B cell (primary cell): ENCODE results near the gene ACOXL. TPM values are rescaled to one million over a fixed set of nuclear protein-coding genes. Genes with fewer than 3 reads are reported as not detected.

ENCODE experiments used
- ATAC-seq: fragments of 200-7000 bp; cut with Tn5 transposase; one replicate; pipeline ENCODE4 v1.10.0; 2021; ENCODE audit warnings: low read depth, mild to moderate bottlenecking, moderate number of reproducible peaks, moderate library complexity
- CTCF ChIA-PET: fragments of 350-600 bp; sonication (Branson Sonifier 250); formaldehyde crosslinking; loops from one replicate; lab custom pipeline; 2021; ENCODE audit warnings: antibody characterized with exemption, inconsistent platforms; lab: Charles Lee
- POLR2A ChIA-PET: fragments of 350-600 bp; sonication (Branson Sonifier 250); formaldehyde crosslinking; loops from one replicate; lab custom pipeline; 2021; ENCODE audit warnings: antibody characterized with exemption; lab: Charles Lee
- DNase-seq: peaks from one replicate; pipeline ENCODE4 v3.0.0; 2013
- H2AFZ ChIP-seq: 2 replicates; pipeline ENCODE4 v1.6.1; 2012; ENCODE audit warnings: mild to moderate bottlenecking, low read depth, low read length; ENCODE audit not compliant: insufficient read depth, poor library complexity, severe bottlenecking
- H3K27ac ChIP-seq, 2 donors: 1 replicate in 1 of 2; 2 replicates in 1 of 2; pipeline ENCODE4 v1.5.1; 2012 to 2013; ENCODE audit warnings: low read length in 2 of 2, mild to moderate bottlenecking in 2 of 2, moderate library complexity in 1 of 2
- H3K27me3 ChIP-seq, 4 experiments: fragments of 200-600 bp in 1 of 4; sonication (generic) in 1 of 4; replicated peaks in 1 of 4; 1 replicate in 2 of 4; 2 replicates in 2 of 4; pipeline versions ENCODE4 v1.6.1 to v1.7.0; 2013 to 2016; ENCODE audit warnings: low read length in 3 of 4, mild to moderate bottlenecking in 2 of 4, mixed read lengths in 1 of 4, moderate library complexity in 1 of 4; ENCODE audit not compliant: insufficient read depth in 4 of 4, control insufficient read depth in 3 of 4; ENCODE audit errors: control extremely low read depth in 1 of 4
- H3K36me3 ChIP-seq, 2 experiments: replicated peaks in 1 of 2; 1 replicate in 1 of 2; 2 replicates in 1 of 2; pipeline versions ENCODE4 v1.6.1 to v1.7.1; 2013; ENCODE audit warnings: low read length in 1 of 2; ENCODE audit not compliant: insufficient read depth in 2 of 2, control insufficient read depth in 1 of 2; ENCODE audit errors: control extremely low read depth in 1 of 2, extremely low read depth in 1 of 2
- H3K4me1 ChIP-seq, 2 donors: fragments of 200-600 bp in 1 of 2; sonication (generic) in 1 of 2; 1 replicate in 1 of 2; 2 replicates in 1 of 2; pipeline versions ENCODE4 v1.5.1 to v1.6.1; 2013 to 2017; ENCODE audit warnings: low read length in 2 of 2; ENCODE audit not compliant: control insufficient read depth in 2 of 2, insufficient read depth in 2 of 2
- H3K4me2 ChIP-seq: replicated peaks from 2 replicates; pipeline ENCODE3; 2012; ENCODE audit warnings: mild to moderate bottlenecking, low read depth, low read length; ENCODE audit not compliant: poor library complexity, severe bottlenecking
- H3K4me3 ChIP-seq, 5 experiments: fragments of 200-600 bp in 1 of 5; sonication (generic) in 1 of 5; 1 replicate in 3 of 5; 2 replicates in 2 of 5; pipeline versions ENCODE4 v1.5.1 to v1.7.0; 2011 to 2016; ENCODE audit warnings: low read length in 4 of 5, mild to moderate bottlenecking in 4 of 5, low read depth in 2 of 5, control low read depth in 1 of 5, moderate library complexity in 1 of 5; ENCODE audit not compliant: insufficient read depth in 1 of 5; ENCODE audit errors: control extremely low read depth in 1 of 5, extremely low read depth in 1 of 5
- H3K79me2 ChIP-seq: fragments of 200-600 bp; sonication (generic); one replicate; pipeline ENCODE4 v1.6.0; 2016; ENCODE audit warnings: low read length; ENCODE audit not compliant: control insufficient read depth, insufficient read depth
- H3K9ac ChIP-seq: fragments of 200-600 bp; sonication (generic); 2 replicates; pipeline ENCODE4 v1.6.1; 2017; ENCODE audit warnings: mild to moderate bottlenecking, low read length, moderate library complexity
- H3K9me3 ChIP-seq, 3 donors: one replicate each; pipeline versions ENCODE4 v1.6.1 to v1.7.1; 2013; ENCODE audit warnings: low read length in 2 of 3; ENCODE audit not compliant: control insufficient read depth in 2 of 3, insufficient read depth in 1 of 3; ENCODE audit errors: control extremely low read depth in 1 of 3
- H4K20me1 ChIP-seq: 2 replicates; pipeline ENCODE4 v1.6.0; 2012; ENCODE audit warnings: mild to moderate bottlenecking, low read length; ENCODE audit not compliant: insufficient read depth, control insufficient read depth, poor library complexity, severe bottlenecking
- H3K27ac Mint-ChIP-seq: one replicate; pipeline ENCODE4 v1.8.0; 2021; ENCODE audit warnings: mixed read lengths
- H3K27me3 Mint-ChIP-seq: one replicate; pipeline ENCODE4 v1.8.0; 2021; ENCODE audit warnings: mixed read lengths
- H3K4me1 Mint-ChIP-seq: one replicate; pipeline ENCODE4 v1.8.0; 2021; ENCODE audit warnings: mixed read lengths
- H3K4me3 Mint-ChIP-seq: one replicate; pipeline ENCODE4 v1.8.0; 2021; ENCODE audit warnings: mixed read lengths
- H3K9me3 Mint-ChIP-seq: one replicate; pipeline ENCODE4 v1.8.0; 2022; ENCODE audit warnings: mixed read lengths; ENCODE audit not compliant: insufficient read depth
- CTCF ChIP-seq: fragments of 200-600 bp; IDR thresholded peaks from one replicate; pipeline ENCODE4 v1.8.0; 2022; ENCODE audit warnings: antibody characterized with exemption, mild to moderate bottlenecking
- EZH2 ChIP-seq: IDR thresholded peaks from 2 replicates; pipeline ENCODE4 v1.6.1; 2012; ENCODE audit warnings: borderline replicate concordance, low read depth, mild to moderate bottlenecking, moderate library complexity, low read length; ENCODE audit not compliant: insufficient read depth, poor library complexity, severe bottlenecking
- WGBS: methylation state at CpG from one replicate; pipeline ENCODE4 v1.1.5; 2013; ENCODE audit warnings: missing lambda C conversion rate; ENCODE audit not compliant: insufficient coverage; 5-methylcytosine and 5-hydroxymethylcytosine counted together
- intact Hi-C: fragments of 100-400 bp; cut with micrococcal nuclease; formaldehyde crosslinking; loops from one replicate; pipeline ENCODE4 v1.10.0; 2022
- polyA plus RNA-seq: library from polyadenylated mRNA; depleted of rRNA; stranded (reverse); fragments of >200 nt; gene quantifications from 2 replicates; pipeline ENCODE4 v1.2.3, GENCODE V29; 2012
- total RNA-seq, 2 donors: library from RNA; stranded (reverse); fragments of 120-200 nt in 1 of 2; gene quantifications; 1 replicate in 1 of 2; 2 replicates in 1 of 2; pipeline versions ENCODE4 v1.2.3 to v1.2.4, GENCODE V29; 2013 to 2022

Gene ACOXL
- total and polyA plus RNA-seq, 2 donors (not counting 1 experiment from before 2014, with no cell fraction given), result 0.06 TPM; not detected in 1

DNA sequence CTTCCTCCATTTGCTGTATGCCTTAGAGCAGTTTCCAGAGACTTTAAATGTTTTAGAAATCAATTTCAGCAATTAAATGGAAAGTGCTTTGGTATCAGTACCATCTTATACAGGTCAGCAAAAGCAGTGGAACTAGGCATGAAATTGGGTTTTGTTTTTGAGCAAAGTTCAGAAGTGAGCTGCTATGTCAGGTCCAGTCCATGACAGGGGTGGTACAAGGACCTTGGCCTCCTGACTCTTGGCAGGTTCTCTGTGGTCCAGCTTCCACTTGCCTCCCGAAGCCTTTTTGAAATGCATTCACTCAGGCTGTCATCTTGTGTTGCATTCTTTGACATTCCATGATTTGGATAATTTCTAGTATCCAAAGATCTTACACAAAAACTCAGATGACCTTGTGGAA lies 159.3 kb downstream of the ACOXL start:
- H3K4me1 Mint-ChIP-seq, result no peaks in the 10 kb centered on the region
- Histone ChIP-seq H4K20me1 (no peaks in the 10 kb centered on the region), H3K4me3 (no peak overlapping the region), H3K27ac (no peak overlapping the region), H2AFZ (no peak overlapping the region), H3K4me2 (no peak overlapping the region), H3K27me3 (peaks cover 0 to 11% (median 1%) of the 10 kb centered on the region in 4 experiments), H3K4me1 (no peaks in the 10 kb centered on the region), H3K79me2 (no peaks in the 10 kb centered on the region), H3K36me3 (no peaks in the 10 kb centered on the region), H3K9me3 (peaks cover 0 to 3% (median 1%) of the 10 kb centered on the region in 3 donors), H3K9ac (no peak overlapping the region)
- TF ChIP-seq CTCF (no peak), EZH2 (no peak)
- intact Hi-C loops, result no loop called here
- peaks cover 32% of the 10 kb centered on the region for H3K27me3 Mint-ChIP-seq
- whole genome bisulfite sequencing, result no CpG with 5 or more reads among the region's 1 CpG
- POLR2A ChIA-PET, result no interaction called here
- peaks cover 5% of the 10 kb centered on the region for H3K9me3 Mint-ChIP-seq
- ATAC-seq (no peak), DNase-seq (no peak)
- no peak overlapping the region for H3K4me3 Mint-ChIP-seq
- CTCF ChIA-PET, result no interaction called here
- H3K27ac Mint-ChIP-seq, result no peak overlapping the region

DNA sequence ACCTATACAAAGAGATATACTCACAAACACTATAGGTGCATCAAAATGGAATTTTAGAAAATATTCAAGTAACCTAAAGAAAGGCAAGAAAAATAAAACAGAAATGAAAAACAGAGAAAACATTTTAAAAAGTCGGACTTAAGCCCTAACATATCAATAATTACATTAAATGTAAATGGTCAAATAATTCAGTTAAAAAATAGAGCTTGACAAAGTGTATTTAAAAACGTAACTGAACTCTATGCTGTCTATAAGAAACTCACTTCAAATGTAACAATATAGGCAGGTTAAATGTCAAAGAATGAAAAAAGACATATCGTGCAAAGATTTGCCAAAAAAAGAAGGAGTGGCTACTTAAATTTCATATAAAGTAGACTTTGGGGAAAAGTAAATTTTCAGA lies 163.9 kb downstream of the ACOXL start:
- H2AFZ ChIP-seq, result no peak overlapping the region
- Mint-ChIP-seq H3K4me3 (no peak overlapping the region), H3K4me1 (no peaks in the 10 kb centered on the region), H3K9me3 (peaks cover 2% of the 10 kb centered on the region), H3K27ac (no peak overlapping the region), H3K27me3 (peaks cover 17% of the 10 kb centered on the region)
- peaks cover 0 to 3% (median 1%) of the 10 kb centered on the region in 3 donors for H3K9me3 ChIP-seq
- H3K27me3 ChIP-seq, result peaks cover 0 to 14% (median 1%) of the 10 kb centered on the region in 4 experiments
- H3K4me3 ChIP-seq, result no peak overlapping the region
- no peaks in the 10 kb centered on the region for H4K20me1 ChIP-seq
- intact Hi-C loops, result no loop called here
- POLR2A ChIA-PET, result no interaction called here
- no peaks in the 10 kb centered on the region for H3K4me1 ChIP-seq
- no CpG with 5 or more reads among the region's 3 CpGs for WGBS
- no peak overlapping the region for H3K4me2 ChIP-seq
- no peak for TF ChIP-seq EZH2
- TF ChIP-seq CTCF, result no peak
- H3K36me3 ChIP-seq, result no peaks in the 10 kb centered on the region
- CTCF ChIA-PET, result no interaction called here
- no peak overlapping the region for H3K27ac ChIP-seq
- ATAC-seq (no peak), DNase-seq (no peak)
- no peaks in the 10 kb centered on the region for H3K79me2 ChIP-seq
- no peak overlapping the region for H3K9ac ChIP-seq
